ENCODE results near the gene CYS1. TPM values are rescaled to one million over a fixed set of nuclear protein-coding genes. Genes with fewer than 3 reads are reported as not detected.

The CYS1 gene
- total and polyA plus RNA-seq, 2 of the 8 experiments (the other 6 are each of a cell fraction or from before 2014, with no cell fraction given): 0.09 to 0.13 TPM

GRCh38 chr2:10009271-10009810 is 70.9 kb downstream of the CYS1 start (continued):
- TF ChIP-seq ZNF274 (IDR thresholded peaks at IDR 0.05; ENCODE audit: borderline replicate concordance, extremely low read depth, low read length): no peak
- no peak for TF ChIP-seq KDM5A (IDR thresholded peaks at IDR 0.05; ENCODE audit: low read length)
- no peak for TF ChIP-seq KDM1A (IDR thresholded peaks at IDR 0.05; ENCODE audit: borderline replicate concordance, low read length)

All from H1 (cell line).